ENCODE measurements around the gene SLC37A1.

SLC37A1 gene

DNA sequence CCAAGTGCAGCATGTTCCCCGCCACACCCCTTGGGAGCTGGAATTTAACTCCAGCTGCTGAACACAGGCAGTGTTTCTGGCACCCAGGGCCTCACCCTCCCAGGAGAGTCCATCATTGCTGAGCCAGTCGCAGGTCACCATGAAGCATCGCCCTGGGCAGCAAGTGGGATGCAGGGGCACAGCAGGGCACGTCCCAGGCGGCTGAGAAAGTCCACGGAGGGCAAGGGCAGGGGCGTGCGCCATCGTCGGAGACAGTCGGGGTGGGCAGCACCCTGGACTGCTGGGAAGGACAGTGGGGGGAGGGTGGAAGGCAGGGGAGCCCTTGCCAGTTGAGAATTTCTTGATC lies 70.6 kb downstream of the SLC37A1 start:
- Histone ChIP-seq H3K4me3 (ENCODE audit: low read depth in 1 of 2, low read length in 2 of 2) (no peak overlapping the region), H3K27me3 (ENCODE audit: control insufficient read depth in 1 of 2, insufficient read depth in 2 of 2, low read length in 2 of 2) (no peaks in the 10 kb centered on the region), H3K9ac (ENCODE audit: low read length) (no peak overlapping the region), H3K4me1 (ENCODE audit: insufficient read depth, low read length) (no peaks in the 10 kb centered on the region), H3K27ac (ENCODE audit: low read depth, low read length) (no peak overlapping the region), H3K9me3 (ENCODE audit: low read length) (no peaks in the 10 kb centered on the region), H3K36me3 (ENCODE audit: insufficient read depth, low read length) (no peaks in the 10 kb centered on the region)

GRCh38 chr21:42585881-42586280 lies 72.2 kb downstream of the SLC37A1 start:
- H3K9me3 ChIP-seq (ENCODE audit: low read length) = no peaks in the 10 kb centered on the region
- no peaks in the 10 kb centered on the region for H3K27me3 ChIP-seq (ENCODE audit: control insufficient read depth in 1 of 2, insufficient read depth in 2 of 2, low read length in 2 of 2)
- H3K27ac ChIP-seq (ENCODE audit: low read depth, low read length) = no peak overlapping the region
- no peak overlapping the region for H3K9ac ChIP-seq (ENCODE audit: low read length)
- no peaks in the 10 kb centered on the region for H3K4me1 ChIP-seq (ENCODE audit: insufficient read depth, low read length)
- no peak overlapping the region for H3K4me3 ChIP-seq (ENCODE audit: low read depth in 1 of 2, low read length in 2 of 2)
- H3K36me3 ChIP-seq (ENCODE audit: insufficient read depth, low read length) = no peaks in the 10 kb centered on the region

GRCh38 chr21:42586406-42586805 lies 72.8 kb downstream of the SLC37A1 start:
- Histone ChIP-seq H3K27ac (ENCODE audit: low read depth, low read length) (no peak overlapping the region), H3K4me1 (ENCODE audit: insufficient read depth, low read length) (no peaks in the 10 kb centered on the region), H3K27me3 (ENCODE audit: control insufficient read depth in 1 of 2, insufficient read depth in 2 of 2, low read length in 2 of 2) (no peaks in the 10 kb centered on the region), H3K36me3 (ENCODE audit: insufficient read depth, low read length) (no peaks in the 10 kb centered on the region), H3K4me3 (ENCODE audit: low read depth in 1 of 2, low read length in 2 of 2) (no peak overlapping the region), H3K9ac (ENCODE audit: low read length) (no peak overlapping the region), H3K9me3 (ENCODE audit: low read length) (no peaks in the 10 kb centered on the region)

- H3K36me3 ChIP-seq (ENCODE audit: insufficient read depth, low read length) = no peaks in the 10 kb centered on the region
- no peak overlapping the region for H3K4me3 ChIP-seq (ENCODE audit: low read depth in 1 of 2, low read length in 2 of 2)
- H3K27ac ChIP-seq (ENCODE audit: low read depth, low read length) = no peak overlapping the region
Measured at GRCh38 chr21:42587036-42587435, 73.4 kb downstream of the SLC37A1 start.

GRCh38 chr21:42590431-42591131 lies 76.9 kb downstream of the SLC37A1 start:
- no peaks in the 10 kb centered on the region for H3K4me1 ChIP-seq (ENCODE audit: insufficient read depth, low read length)
- H3K36me3 ChIP-seq (ENCODE audit: insufficient read depth, low read length) = no peaks in the 10 kb centered on the region
- H3K27me3 ChIP-seq (ENCODE audit: control insufficient read depth in 1 of 2, insufficient read depth in 2 of 2, low read length in 2 of 2) = no peaks in the 10 kb centered on the region
- H3K27ac ChIP-seq (ENCODE audit: low read depth, low read length) = no peak overlapping the region
- H3K4me3 ChIP-seq (ENCODE audit: low read depth in 1 of 2, low read length in 2 of 2) = no peak overlapping the region
- no peaks in the 10 kb centered on the region for H3K9me3 ChIP-seq (ENCODE audit: low read length)
- no peak overlapping the region for H3K9ac ChIP-seq (ENCODE audit: low read length)

More at GRCh38 chr21:42587036-42587435, 73.4 kb downstream of the SLC37A1 start:
- H3K9me3 ChIP-seq (ENCODE audit: low read length) = no peaks in the 10 kb centered on the region
- H3K4me1 ChIP-seq (ENCODE audit: insufficient read depth, low read length) = no peaks in the 10 kb centered on the region
- no peaks in the 10 kb centered on the region for H3K27me3 ChIP-seq (ENCODE audit: control insufficient read depth in 1 of 2, insufficient read depth in 2 of 2, low read length in 2 of 2)
- H3K9ac ChIP-seq (ENCODE audit: low read length) = no peak overlapping the region

DNA sequence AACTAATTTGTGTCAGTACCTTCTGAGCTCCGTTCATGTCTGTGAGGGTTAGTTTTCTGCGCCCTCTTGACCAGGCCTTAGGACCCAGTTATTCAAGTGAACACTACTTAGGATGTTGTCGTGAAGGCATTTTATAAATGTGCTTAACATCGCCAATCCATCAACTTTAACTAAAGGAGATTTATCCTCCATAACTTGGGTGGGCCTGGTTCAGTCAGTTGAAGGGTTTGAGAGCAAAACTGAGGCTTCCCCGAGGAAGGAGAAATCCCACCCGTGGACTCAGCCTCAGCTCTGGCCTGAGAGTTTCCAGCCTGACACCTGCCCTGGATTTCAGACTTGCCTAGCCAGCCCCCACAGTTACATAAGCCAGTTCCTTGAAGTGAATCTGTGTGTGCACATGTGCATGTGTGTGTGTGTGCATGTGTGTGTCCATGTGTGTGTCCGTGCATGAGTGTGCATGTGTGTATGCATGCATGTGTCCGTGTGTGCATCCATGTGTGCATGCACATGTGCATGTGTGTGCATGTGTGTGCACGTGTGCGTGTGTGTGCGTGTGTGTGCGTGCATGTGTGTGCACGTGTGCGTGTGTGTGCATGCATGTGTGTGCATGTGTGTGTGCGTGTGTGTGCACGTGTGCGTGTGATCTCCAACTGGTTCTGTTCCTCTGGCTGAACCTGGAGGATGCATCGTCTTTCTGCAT lies 77.7 kb downstream of the SLC37A1 start:
- Histone ChIP-seq H3K36me3 (ENCODE audit: insufficient read depth, low read length) (no peaks in the 10 kb centered on the region), H3K27ac (ENCODE audit: low read depth, low read length) (no peak overlapping the region), H3K9ac (ENCODE audit: low read length) (no peak overlapping the region), H3K4me3 (ENCODE audit: low read depth in 1 of 2, low read length in 2 of 2) (no peak overlapping the region), H3K27me3 (ENCODE audit: control insufficient read depth in 1 of 2, insufficient read depth in 2 of 2, low read length in 2 of 2) (no peaks in the 10 kb centered on the region), H3K9me3 (ENCODE audit: low read length) (no peaks in the 10 kb centered on the region), H3K4me1 (ENCODE audit: insufficient read depth, low read length) (no peaks in the 10 kb centered on the region)

DNA sequence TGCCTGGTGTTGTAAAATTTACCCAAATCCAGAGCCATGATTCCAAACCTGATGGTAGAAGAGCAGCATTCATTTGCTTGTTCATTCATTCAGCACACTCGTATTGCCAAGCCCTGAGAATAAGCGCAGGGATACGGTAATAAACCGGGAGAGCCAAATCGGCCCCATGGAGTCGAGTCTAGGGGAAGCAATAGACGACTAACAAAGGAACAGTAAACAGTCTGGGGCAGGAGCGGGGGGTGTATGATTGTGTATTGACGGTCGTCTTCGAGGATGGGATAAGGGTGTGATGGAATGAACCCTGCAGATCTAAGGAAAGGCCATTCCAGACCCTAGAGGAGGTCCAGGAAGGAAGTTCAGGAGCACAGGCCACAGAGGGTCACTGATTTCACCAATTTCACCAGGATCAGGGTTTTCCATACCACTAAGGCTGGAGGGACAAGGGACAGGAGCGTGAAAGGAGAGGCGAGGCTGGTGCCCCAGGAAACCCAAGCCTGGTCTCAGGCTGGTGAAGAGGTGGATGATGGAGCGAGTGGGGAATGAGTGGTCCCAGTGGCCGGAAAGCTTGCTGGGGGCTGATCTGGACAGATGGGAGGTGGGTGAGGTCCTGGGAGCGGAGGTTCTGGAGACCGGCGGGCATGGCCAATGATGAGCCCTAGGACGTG lies 78.6 kb downstream of the SLC37A1 start:
- Histone ChIP-seq H3K4me3 (ENCODE audit: low read depth in 1 of 2, low read length in 2 of 2) (no peak overlapping the region), H3K9me3 (ENCODE audit: low read length) (no peaks in the 10 kb centered on the region), H3K9ac (ENCODE audit: low read length) (no peak overlapping the region), H3K27ac (ENCODE audit: low read depth, low read length) (no peak overlapping the region), H3K27me3 (ENCODE audit: control insufficient read depth in 1 of 2, insufficient read depth in 2 of 2, low read length in 2 of 2) (no peaks in the 10 kb centered on the region), H3K36me3 (ENCODE audit: insufficient read depth, low read length) (no peaks in the 10 kb centered on the region), H3K4me1 (ENCODE audit: insufficient read depth, low read length) (no peaks in the 10 kb centered on the region)

- H3K27ac ChIP-seq (ENCODE audit: low read depth, low read length) = no peak overlapping the region
- no peaks in the 10 kb centered on the region for H3K4me1 ChIP-seq (ENCODE audit: insufficient read depth, low read length)
- no peaks in the 10 kb centered on the region for H3K9me3 ChIP-seq (ENCODE audit: low read length)
- H3K4me3 ChIP-seq (ENCODE audit: low read depth in 1 of 2, low read length in 2 of 2) = no peak overlapping the region
- H3K27me3 ChIP-seq (ENCODE audit: control insufficient read depth in 1 of 2, insufficient read depth in 2 of 2, low read length in 2 of 2) = no peaks in the 10 kb centered on the region
- no peaks in the 10 kb centered on the region for H3K36me3 ChIP-seq (ENCODE audit: insufficient read depth, low read length)
- no peak overlapping the region for H3K9ac ChIP-seq (ENCODE audit: low read length)
Measured at GRCh38 chr21:42593007-42593814, 79.6 kb downstream of the SLC37A1 start.

- Histone ChIP-seq H3K9ac (ENCODE audit: low read length) (no peak overlapping the region), H3K36me3 (ENCODE audit: insufficient read depth, low read length) (no peaks in the 10 kb centered on the region), H3K4me3 (ENCODE audit: low read depth in 1 of 2, low read length in 2 of 2) (no peak overlapping the region), H3K27me3 (ENCODE audit: control insufficient read depth in 1 of 2, insufficient read depth in 2 of 2, low read length in 2 of 2) (no peaks in the 10 kb centered on the region), H3K4me1 (ENCODE audit: insufficient read depth, low read length) (no peaks in the 10 kb centered on the region), H3K9me3 (ENCODE audit: low read length) (no peaks in the 10 kb centered on the region), H3K27ac (ENCODE audit: low read depth, low read length) (no peak overlapping the region)
Measured at GRCh38 chr21:42594616-42595282, 81.1 kb downstream of the SLC37A1 start.

DNA sequence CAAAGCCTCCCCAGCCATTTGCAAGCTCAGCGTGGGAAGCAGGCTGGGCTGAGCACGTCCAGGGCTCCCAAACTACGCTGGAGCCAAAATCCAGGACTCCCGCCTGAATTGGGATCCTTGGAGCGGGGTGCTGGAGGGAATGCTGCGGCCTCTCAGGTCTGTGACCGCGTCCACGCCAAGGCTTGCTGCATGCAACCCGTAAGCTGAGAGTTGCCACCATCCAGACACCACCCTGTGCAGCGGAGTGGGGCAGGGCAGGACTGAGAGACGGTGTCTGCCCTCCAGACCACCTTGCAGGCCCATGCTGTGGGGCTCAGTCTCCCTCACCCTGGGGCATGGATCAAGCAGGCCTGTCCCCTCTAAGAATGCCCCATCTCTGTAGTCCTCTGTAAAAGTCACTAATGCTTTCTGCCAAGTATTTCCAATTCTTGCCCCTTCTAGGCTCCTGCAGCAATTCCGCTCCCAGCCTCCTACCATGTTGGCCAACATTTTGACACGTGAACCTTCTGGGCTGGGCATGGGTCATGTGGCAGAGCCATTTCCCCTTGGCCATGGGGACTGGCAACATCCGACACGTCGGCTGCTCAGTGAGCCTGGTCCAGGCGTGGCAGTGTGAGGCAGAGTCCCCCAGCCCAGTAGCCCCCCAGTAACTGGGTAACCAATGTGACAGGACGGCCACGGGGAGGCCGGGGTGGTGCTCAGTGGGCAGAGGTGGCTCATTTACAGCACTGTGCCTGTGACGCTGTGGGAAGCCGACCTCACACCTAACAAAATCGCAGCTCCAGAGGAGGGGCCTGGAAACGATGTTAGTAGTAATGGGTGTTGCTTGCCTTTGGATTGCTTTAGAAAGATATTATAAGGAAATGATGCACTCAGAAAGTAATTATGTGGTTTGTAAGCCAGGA lies 81.9 kb downstream of the SLC37A1 start:
- no peak overlapping the region for H3K9ac ChIP-seq (ENCODE audit: low read length)
- no peaks in the 10 kb centered on the region for H3K36me3 ChIP-seq (ENCODE audit: insufficient read depth, low read length)
- H3K4me1 ChIP-seq (ENCODE audit: insufficient read depth, low read length) = no peaks in the 10 kb centered on the region
- no peaks in the 10 kb centered on the region for H3K9me3 ChIP-seq (ENCODE audit: low read length)
- no peak overlapping the region for H3K27ac ChIP-seq (ENCODE audit: low read depth, low read length)
- no peaks in the 10 kb centered on the region for H3K27me3 ChIP-seq (ENCODE audit: control insufficient read depth in 1 of 2, insufficient read depth in 2 of 2, low read length in 2 of 2)
- H3K4me3 ChIP-seq (ENCODE audit: low read depth in 1 of 2, low read length in 2 of 2) = no peak overlapping the region

All from muscle layer of colon (tissue), 2 donors.